ENCODE measurements around the gene FCRL6.

Gene FCRL6

DNA sequence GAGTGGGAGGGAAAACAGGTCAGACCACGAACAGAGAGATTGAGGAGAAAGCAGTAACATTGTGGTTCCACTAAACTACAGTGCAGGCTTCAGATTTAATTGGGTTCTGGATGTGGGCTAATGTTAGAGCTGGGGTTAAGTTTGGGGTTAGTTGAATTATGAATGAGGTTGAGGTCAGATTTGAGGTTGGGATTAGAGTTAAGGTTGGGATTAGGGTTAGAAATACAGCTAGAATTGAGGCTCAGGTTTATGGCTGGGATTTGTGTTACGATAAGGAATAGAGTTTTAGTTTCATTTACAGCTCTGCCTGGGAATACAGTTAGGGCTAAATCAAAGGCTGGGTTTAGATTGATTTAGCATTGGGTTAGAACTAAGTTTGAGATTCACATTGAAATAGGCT is 62.1 kb downstream of the FCRL6 start:
- DNase-seq: no peak

Measured in fibroblast of skin of abdomen (primary cell).